OCI-LY1 (cell line): Measurements from ENCODE around the gene SLC9A9.
A peak's percentile ranks its signal among the peaks of the same experiment; 100 is the strongest.

Experiments used
- H2AFZ ChIP-seq: fragments of 200-600 bp; sonication (generic), shearing (Covaris generic); 2 replicates; pipeline ENCODE4 v1.6.0; 2014; ENCODE audit warnings: antibody characterized with exemption, mild to moderate bottlenecking, low read length
- H3F3A ChIP-seq: fragments of 200-600 bp; sonication (generic), shearing (Covaris generic); 2 replicates; pipeline ENCODE4 v1.6.0; 2014; ENCODE audit warnings: mild to moderate bottlenecking, antibody characterized with exemption, low read length, moderate library complexity; ENCODE audit not compliant: insufficient read depth
- H3K27ac ChIP-seq: fragments of 200-600 bp; sonication (generic); 2 replicates; pipeline ENCODE4 v1.5.1; 2014; ENCODE audit warnings: low read length, mixed run types, mild to moderate bottlenecking, low read depth; ENCODE audit not compliant: poor library complexity, severe bottlenecking
- H3K27me3 ChIP-seq: fragments of 200-600 bp; sonication (generic); 2 replicates; pipeline ENCODE4 v1.6.0; 2014; ENCODE audit warnings: antibody characterized with exemption, mild to moderate bottlenecking, low read length, moderate library complexity; ENCODE audit not compliant: insufficient read depth
- H3K36me3 ChIP-seq: fragments of 200-600 bp; sonication (generic); 2 replicates; pipeline ENCODE4 v1.6.1; 2014; ENCODE audit warnings: mild to moderate bottlenecking, antibody characterized with exemption, low read length, moderate library complexity, mixed read lengths; ENCODE audit not compliant: insufficient read depth
- H3K4me1 ChIP-seq: fragments of 200-600 bp; sonication (generic); 2 replicates; pipeline ENCODE4 v1.5.1; 2014; ENCODE audit warnings: mild to moderate bottlenecking, low read length, moderate library complexity; ENCODE audit not compliant: insufficient read depth, severe bottlenecking
- H3K4me2 ChIP-seq: fragments of 200-600 bp; sonication (generic), shearing (Covaris generic); 2 replicates; pipeline ENCODE4 v1.6.1; 2014; ENCODE audit warnings: low read length
- H3K4me3 ChIP-seq: fragments of 200-600 bp; sonication (generic); 2 replicates; pipeline ENCODE4 v1.5.1; 2014; ENCODE audit warnings: low read length, low read depth, mild to moderate bottlenecking, mixed read lengths; ENCODE audit not compliant: poor library complexity, severe bottlenecking
- H3K79me2 ChIP-seq: fragments of 200-600 bp; shearing (Covaris generic); 2 replicates; pipeline ENCODE4 v1.6.1; 2016; ENCODE audit warnings: mixed run types, low read length, mixed read lengths; ENCODE audit not compliant: insufficient read depth
- H3K9ac ChIP-seq: fragments of 200-600 bp; sonication (generic), shearing (Covaris generic); 2 replicates; pipeline ENCODE4 v1.6.1; 2014; ENCODE audit warnings: mild to moderate bottlenecking, low read length, mixed read lengths
- H3K9me2 ChIP-seq: fragments of 200-600 bp; sonication (generic), shearing (Covaris generic); 2 replicates; pipeline ENCODE4 v1.6.1; 2014; ENCODE audit warnings: low read depth, mild to moderate bottlenecking, low read length, mixed read lengths
- H3K9me3 ChIP-seq: fragments of 200-600 bp; shearing (Covaris generic); 2 replicates; pipeline ENCODE4 v1.6.1; 2014; ENCODE audit warnings: low read length, mixed read lengths
- H4K20me1 ChIP-seq: fragments of 200-600 bp; sonication (generic), shearing (Covaris generic); 2 replicates; pipeline ENCODE4 v1.6.0; 2016; ENCODE audit warnings: mild to moderate bottlenecking, low read length; ENCODE audit not compliant: insufficient read depth
- EZH2 ChIP-seq: fragments of 200-600 bp; sonication (generic), shearing (Covaris generic); IDR thresholded peaks from 2 replicates; pipeline ENCODE4 v1.8.0; 2017; ENCODE audit warnings: borderline replicate concordance, mixed run types, mild to moderate bottlenecking, antibody characterized with exemption, low read length, moderate library complexity, mixed read lengths
- TF ChIP-seq, protein P1 (sequence below): fragments of 200-600 bp; sonication (generic), shearing (Covaris generic); IDR thresholded peaks from 2 replicates; pipeline ENCODE4 v1.5.1; 2017; ENCODE audit warnings: mild to moderate bottlenecking, antibody characterized with exemption, low read length, moderate library complexity, mixed read lengths

The SLC9A9 gene

DNA sequence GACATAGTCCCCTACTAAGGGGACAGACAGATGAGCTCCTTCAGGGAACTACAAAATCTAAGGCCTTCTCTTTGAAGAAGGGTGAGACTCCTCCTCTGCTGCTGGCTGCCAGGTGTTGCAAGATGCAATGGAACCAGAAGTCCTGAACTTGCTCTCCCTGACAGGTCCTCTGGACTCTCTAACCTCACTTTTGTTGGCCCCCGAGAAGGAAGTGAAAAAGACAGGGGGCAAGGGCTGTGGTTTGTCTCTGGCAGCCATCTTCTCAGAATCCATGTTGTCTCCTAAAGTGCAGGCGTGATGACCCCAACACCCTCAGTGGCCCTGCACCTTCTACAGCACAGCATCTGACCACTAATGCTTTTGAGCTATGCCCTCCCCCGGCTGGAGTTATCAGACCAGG lies 436.2 kb downstream of the SLC9A9 start:
- no peaks in the 10 kb centered on the region for H3F3A ChIP-seq
- peaks cover 24% of the 10 kb centered on the region for H3K4me1 ChIP-seq
- H3K9ac ChIP-seq = no peak overlapping the region
- H3K27ac ChIP-seq = peak overlapping the region; percentile 5
- no peaks in the 10 kb centered on the region for H3K9me2 ChIP-seq
- H3K79me2 ChIP-seq = no peaks in the 10 kb centered on the region
- no peak overlapping the region for H2AFZ ChIP-seq
- no peaks in the 10 kb centered on the region for H3K27me3 ChIP-seq
- H3K9me3 ChIP-seq = no peaks in the 10 kb centered on the region
- TF ChIP-seq EZH2 = no peak
- TF ChIP-seq, protein P1, sequence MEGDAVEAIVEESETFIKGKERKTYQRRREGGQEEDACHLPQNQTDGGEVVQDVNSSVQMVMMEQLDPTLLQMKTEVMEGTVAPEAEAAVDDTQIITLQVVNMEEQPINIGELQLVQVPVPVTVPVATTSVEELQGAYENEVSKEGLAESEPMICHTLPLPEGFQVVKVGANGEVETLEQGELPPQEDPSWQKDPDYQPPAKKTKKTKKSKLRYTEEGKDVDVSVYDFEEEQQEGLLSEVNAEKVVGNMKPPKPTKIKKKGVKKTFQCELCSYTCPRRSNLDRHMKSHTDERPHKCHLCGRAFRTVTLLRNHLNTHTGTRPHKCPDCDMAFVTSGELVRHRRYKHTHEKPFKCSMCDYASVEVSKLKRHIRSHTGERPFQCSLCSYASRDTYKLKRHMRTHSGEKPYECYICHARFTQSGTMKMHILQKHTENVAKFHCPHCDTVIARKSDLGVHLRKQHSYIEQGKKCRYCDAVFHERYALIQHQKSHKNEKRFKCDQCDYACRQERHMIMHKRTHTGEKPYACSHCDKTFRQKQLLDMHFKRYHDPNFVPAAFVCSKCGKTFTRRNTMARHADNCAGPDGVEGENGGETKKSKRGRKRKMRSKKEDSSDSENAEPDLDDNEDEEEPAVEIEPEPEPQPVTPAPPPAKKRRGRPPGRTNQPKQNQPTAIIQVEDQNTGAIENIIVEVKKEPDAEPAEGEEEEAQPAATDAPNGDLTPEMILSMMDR = no peak
- H4K20me1 ChIP-seq = no peaks in the 10 kb centered on the region
- H3K4me2 ChIP-seq = peak overlapping the region; percentile 1; the same call in 1 of the 2 replicates
- H3K36me3 ChIP-seq = no peaks in the 10 kb centered on the region; the same call in 1 of the 2 replicates
- H3K4me3 ChIP-seq = no peak overlapping the region

DNA sequence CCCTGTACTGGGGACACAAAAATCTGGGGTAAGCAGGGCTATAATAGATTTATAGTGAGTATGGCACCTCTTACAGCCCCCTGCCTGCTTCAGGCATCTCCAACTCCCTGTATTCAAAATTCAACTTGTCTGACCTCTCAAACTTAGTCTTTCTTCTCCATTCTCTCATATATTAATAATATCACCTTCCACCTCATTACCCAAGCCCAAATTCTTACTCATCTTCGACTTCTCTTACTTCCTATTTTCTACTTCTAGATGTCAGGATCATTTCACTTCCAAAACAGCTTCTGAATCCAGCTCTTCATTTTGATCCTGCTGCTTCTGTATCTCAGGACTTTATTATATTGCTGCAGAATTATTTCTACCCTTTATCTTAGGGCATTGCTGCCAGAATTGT lies 438.0 kb downstream of the SLC9A9 start:
- H3K4me2 ChIP-seq = no peak overlapping the region
- TF ChIP-seq, protein P1 = no peak
- no peak for TF ChIP-seq EZH2
- no peak overlapping the region for H3K27ac ChIP-seq
- no peak overlapping the region for H3K4me3 ChIP-seq
- H3K36me3 ChIP-seq = no peaks in the 10 kb centered on the region
- H3K9me3 ChIP-seq = no peaks in the 10 kb centered on the region
- H3K9me2 ChIP-seq = no peaks in the 10 kb centered on the region; the same call in 1 of the 2 replicates
- no peaks in the 10 kb centered on the region for H3K27me3 ChIP-seq
- H3K79me2 ChIP-seq = no peaks in the 10 kb centered on the region
- no peak overlapping the region for H3K9ac ChIP-seq
- H3K4me1 ChIP-seq = peaks cover 24% of the 10 kb centered on the region
- H2AFZ ChIP-seq = no peak overlapping the region
- no peaks in the 10 kb centered on the region for H4K20me1 ChIP-seq
- H3F3A ChIP-seq = no peaks in the 10 kb centered on the region

DNA sequence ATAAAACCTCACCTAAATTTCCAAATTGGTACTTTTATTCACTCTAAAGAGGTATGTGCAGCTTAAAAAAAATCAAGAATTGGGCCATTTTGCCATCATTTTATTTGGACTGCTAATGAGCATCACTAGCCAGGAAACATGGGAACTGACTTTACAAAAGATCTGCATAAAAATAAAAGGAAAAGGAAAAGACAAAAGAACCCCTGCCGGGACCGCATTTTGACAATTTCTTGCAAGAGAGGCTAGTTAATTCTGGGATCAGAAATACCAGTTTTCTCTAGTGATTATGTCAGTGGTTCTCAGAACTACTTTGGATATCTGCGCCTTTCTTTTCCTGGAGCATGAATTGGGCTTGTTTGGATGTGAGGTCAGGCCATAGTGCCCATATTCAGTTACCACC lies 439.5 kb downstream of the SLC9A9 start:
- Histone ChIP-seq H3K9me3 (no peaks in the 10 kb centered on the region), H4K20me1 (no peaks in the 10 kb centered on the region), H3K27me3 (no peaks in the 10 kb centered on the region), H3F3A (no peaks in the 10 kb centered on the region), H2AFZ (no peak overlapping the region), H3K27ac (no peak overlapping the region), H3K4me1 (peaks cover 17% of the 10 kb centered on the region), H3K9ac (no peak overlapping the region), H3K4me2 (no peak overlapping the region), H3K36me3 (no peaks in the 10 kb centered on the region), H3K4me3 (no peak overlapping the region), H3K79me2 (no peaks in the 10 kb centered on the region), H3K9me2 (no peaks in the 10 kb centered on the region; the same call in 1 of the 2 replicates)
- TF ChIP-seq, protein P1 = no peak
